ENCODE data around the gene TEN1. TPM values are rescaled to one million over a fixed set of nuclear protein-coding genes. Genes with fewer than 3 reads are reported as not detected.

TEN1 gene
- total and polyA plus RNA-seq, 2 donors (not counting 1 experiment from before 2014, with no cell fraction given) = 19.8 to 34.5 TPM

GRCh38 chr17:76025294-76025693 lies 46.3 kb downstream of the TEN1 start:
- H3K79me2 ChIP-seq (ENCODE audit: control insufficient read depth, insufficient read depth, low read length) = no peaks in the 10 kb centered on the region
- intact Hi-C loops (cut with micrococcal nuclease) = no loop called here
- ATAC-seq (ENCODE audit: low read depth) (no peak), DNase-seq (no peak)
- Mint-ChIP-seq H3K4me3 (no peak overlapping the region), H3K27me3 (no peaks in the 10 kb centered on the region), H3K4me1 (peaks cover 8% of the 10 kb centered on the region), H3K9me3 (ENCODE audit: insufficient read depth) (no peaks in the 10 kb centered on the region), H3K27ac (no peak overlapping the region)
- H2AFZ ChIP-seq (ENCODE audit: insufficient read depth, low read depth, low read length, poor library complexity, severe bottlenecking) = no peak overlapping the region
- no peak overlapping the region for H3K4me2 ChIP-seq (replicated peaks; ENCODE audit: low read depth, low read length, poor library complexity, severe bottlenecking)
- peaks cover 0 to 2% (median 0%) of the 10 kb centered on the region in 4 experiments for H3K27me3 ChIP-seq (replicated peaks in 1 of 4; ENCODE audit: control extremely low read depth in 1 of 4, control insufficient read depth in 3 of 4, insufficient read depth in 4 of 4, low read length in 3 of 4)
- peaks cover 8 to 9% of the 10 kb centered on the region in 2 donors for H3K4me1 ChIP-seq (ENCODE audit: control insufficient read depth in 2 of 2, insufficient read depth in 2 of 2, low read length in 2 of 2)
- H3K27ac ChIP-seq (ENCODE audit: low read length in 2 of 2) = no peak overlapping the region
- TF ChIP-seq EZH2 (IDR thresholded peaks at IDR 0.05; ENCODE audit: borderline replicate concordance, insufficient read depth, low read depth, low read length, poor library complexity, severe bottlenecking) (no peak), CTCF (IDR thresholded peaks at IDR 0.05) (no peak)
- ChIA-PET CTCF (interaction anchor here (0.9 kb wide), 1 partner anchor 11 kb away, joined by 3 read pairs; no protein-coding TSS in a partner anchor), POLR2A (no interaction called here)
- WGBS (ENCODE audit: insufficient coverage) = 92% methylated on average over 12 of the region's 12 CpGs
- H3K36me3 ChIP-seq (replicated peaks in 1 of 2; ENCODE audit: control extremely low read depth in 1 of 2, control insufficient read depth in 1 of 2, extremely low read depth in 1 of 2, insufficient read depth in 2 of 2, low read length in 1 of 2) = no peaks in the 10 kb centered on the region
- H3K4me3 ChIP-seq (ENCODE audit: control extremely low read depth in 1 of 5, extremely low read depth in 1 of 5, insufficient read depth in 1 of 5, low read depth in 2 of 5, low read length in 4 of 5) = no peak overlapping the region
- no peaks in the 10 kb centered on the region for H4K20me1 ChIP-seq (ENCODE audit: control insufficient read depth, insufficient read depth, low read length, poor library complexity, severe bottlenecking)
- no peaks in the 10 kb centered on the region for H3K9me3 ChIP-seq (ENCODE audit: control extremely low read depth in 1 of 3, control insufficient read depth in 2 of 3, insufficient read depth in 1 of 3, low read length in 2 of 3)
- no peak overlapping the region for H3K9ac ChIP-seq (ENCODE audit: low read length)

GRCh38 chr17:76026714-76027158 lies 47.7 kb downstream of the TEN1 start:
- Histone ChIP-seq H3K27me3 (replicated peaks in 1 of 4; ENCODE audit: control extremely low read depth in 1 of 4, control insufficient read depth in 3 of 4, insufficient read depth in 4 of 4, low read length in 3 of 4) (peaks cover 0 to 2% (median 0%) of the 10 kb centered on the region in 4 experiments), H3K9ac (ENCODE audit: low read length) (no peak overlapping the region), H3K9me3 (ENCODE audit: control extremely low read depth in 1 of 3, control insufficient read depth in 2 of 3, insufficient read depth in 1 of 3, low read length in 2 of 3) (no peaks in the 10 kb centered on the region), H3K27ac (ENCODE audit: low read length in 2 of 2) (no peak overlapping the region), H3K4me1 (ENCODE audit: control insufficient read depth in 2 of 2, insufficient read depth in 2 of 2, low read length in 2 of 2) (peaks cover 8 to 9% of the 10 kb centered on the region in 2 donors), H3K4me2 (replicated peaks; ENCODE audit: low read depth, low read length, poor library complexity, severe bottlenecking) (no peak overlapping the region), H2AFZ (ENCODE audit: insufficient read depth, low read depth, low read length, poor library complexity, severe bottlenecking) (no peak overlapping the region), H3K36me3 (replicated peaks in 1 of 2; ENCODE audit: control extremely low read depth in 1 of 2, control insufficient read depth in 1 of 2, extremely low read depth in 1 of 2, insufficient read depth in 2 of 2, low read length in 1 of 2) (no peaks in the 10 kb centered on the region), H3K4me3 (ENCODE audit: control extremely low read depth in 1 of 5, extremely low read depth in 1 of 5, insufficient read depth in 1 of 5, low read depth in 2 of 5, low read length in 4 of 5) (no peak overlapping the region), H4K20me1 (ENCODE audit: control insufficient read depth, insufficient read depth, low read length, poor library complexity, severe bottlenecking) (no peaks in the 10 kb centered on the region), H3K79me2 (ENCODE audit: control insufficient read depth, insufficient read depth, low read length) (no peaks in the 10 kb centered on the region)
- peaks cover 8% of the 10 kb centered on the region for H3K4me1 Mint-ChIP-seq
- H3K27ac Mint-ChIP-seq = no peak overlapping the region
- intact Hi-C loops (cut with micrococcal nuclease) = no loop called here
- H3K9me3 Mint-ChIP-seq (ENCODE audit: insufficient read depth) = no peaks in the 10 kb centered on the region
- CTCF ChIA-PET = no interaction called here
- 93% methylated on average over 9 of the region's 15 CpGs for WGBS (ENCODE audit: insufficient coverage)
- POLR2A ChIA-PET = no interaction called here
- DNase-seq (no peak), ATAC-seq (ENCODE audit: low read depth) (no peak)
- TF ChIP-seq CTCF (IDR thresholded peaks at IDR 0.05) = no peak
- TF ChIP-seq EZH2 (IDR thresholded peaks at IDR 0.05; ENCODE audit: borderline replicate concordance, insufficient read depth, low read depth, low read length, poor library complexity, severe bottlenecking) = no peak
- H3K4me3 Mint-ChIP-seq = no peak overlapping the region
- no peaks in the 10 kb centered on the region for H3K27me3 Mint-ChIP-seq
